GM19193 (cell line): ENCODE data around the gene SYT7.

Source experiments
- POLR2A ChIP-seq: IDR thresholded peaks from 4 replicates; pipeline ENCODE4 v1.6.1; 2011; ENCODE audit not compliant: insufficient read depth, insufficient read length; ENCODE audit errors: extremely low read depth

SYT7 gene

DNA sequence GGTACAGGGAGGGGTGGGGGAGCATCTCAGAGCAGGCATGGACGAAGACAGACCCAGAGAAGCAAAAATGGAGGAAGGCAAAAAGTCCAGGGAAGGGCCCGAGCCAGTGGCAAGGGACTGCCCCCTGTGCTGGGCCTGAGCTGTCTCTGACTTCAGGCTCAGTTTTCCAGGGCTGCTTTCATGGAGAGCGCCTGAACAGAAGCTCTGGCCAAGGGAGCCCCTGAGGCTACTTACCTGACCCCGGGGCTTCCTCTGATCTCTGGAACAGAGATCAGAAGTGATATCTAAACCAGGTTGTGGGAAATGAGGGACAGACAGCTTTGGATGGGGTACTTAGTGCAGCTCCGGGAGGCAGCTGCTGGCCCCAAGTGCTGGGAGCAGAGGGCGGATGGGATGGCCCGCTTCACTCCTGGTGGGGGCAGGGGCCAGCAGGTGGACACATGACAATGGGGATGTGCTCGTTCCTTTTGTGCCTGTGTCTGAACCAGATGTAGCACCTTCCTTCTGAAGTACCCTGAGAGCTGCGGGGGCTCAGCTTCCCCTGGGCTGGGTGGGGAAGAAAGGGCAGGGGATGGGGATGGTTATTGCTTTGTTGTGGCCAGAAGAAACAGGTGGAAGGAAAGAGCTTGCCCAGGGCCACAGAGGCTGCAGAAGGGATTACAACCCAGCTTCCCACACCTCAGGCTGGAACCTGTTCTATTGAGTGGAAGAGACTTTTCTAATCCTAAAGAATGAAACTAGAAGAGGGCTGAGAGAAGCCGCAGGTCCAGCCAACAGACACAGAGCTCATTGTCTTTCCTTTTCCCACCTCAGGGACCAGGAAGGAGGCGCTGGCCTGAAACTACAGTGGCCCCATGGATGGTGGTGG lies 66.6 kb downstream of the SYT7 start:
- TF ChIP-seq POLR2A: no peak

- TF ChIP-seq POLR2A: no peak
Observed at GRCh38 chr11:61513143-61513765, 67.6 kb downstream of the SYT7 start.

DNA sequence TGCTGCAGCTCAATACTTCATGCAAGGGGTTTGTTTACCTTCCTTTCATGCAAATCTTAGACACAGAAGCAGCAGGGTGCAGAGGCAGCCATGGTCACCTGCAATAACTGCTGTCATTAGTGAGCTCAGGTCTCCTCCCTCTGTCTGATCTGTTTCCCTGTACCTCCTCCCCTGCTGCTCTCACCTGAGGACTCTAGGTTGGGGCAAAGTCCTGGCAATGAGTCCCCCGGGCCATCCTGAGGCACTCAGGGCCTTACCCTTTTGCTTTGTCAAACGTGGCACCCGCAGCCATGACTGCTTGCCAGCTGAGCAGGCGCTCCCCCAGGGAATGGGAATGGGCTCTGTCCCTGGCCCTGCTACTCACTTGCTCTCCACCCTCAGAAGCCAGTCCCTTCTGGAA lies 68.4 kb downstream of the SYT7 start:
- no peak for TF ChIP-seq POLR2A

DNA sequence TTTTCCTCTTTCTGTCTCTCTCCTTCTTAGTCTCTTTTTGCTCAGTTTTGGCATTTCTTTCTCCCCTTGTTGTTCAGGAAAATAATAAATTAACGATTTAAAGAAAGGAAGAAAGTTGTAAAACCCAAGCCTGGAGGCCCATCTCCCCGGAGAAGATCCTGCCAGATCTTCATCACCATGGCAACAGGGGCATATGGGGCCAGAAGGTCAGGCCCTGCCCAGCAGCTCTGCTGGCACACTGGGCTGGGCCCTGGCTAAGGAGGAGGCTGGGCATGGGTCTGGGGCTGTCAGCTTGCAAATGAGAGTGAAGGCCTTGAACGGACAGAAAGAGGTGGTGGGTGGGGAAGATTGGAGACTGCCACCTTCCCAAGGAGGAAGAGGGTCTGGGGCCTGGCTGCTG lies 69.5 kb downstream of the SYT7 start:
- TF ChIP-seq POLR2A: no peak

DNA sequence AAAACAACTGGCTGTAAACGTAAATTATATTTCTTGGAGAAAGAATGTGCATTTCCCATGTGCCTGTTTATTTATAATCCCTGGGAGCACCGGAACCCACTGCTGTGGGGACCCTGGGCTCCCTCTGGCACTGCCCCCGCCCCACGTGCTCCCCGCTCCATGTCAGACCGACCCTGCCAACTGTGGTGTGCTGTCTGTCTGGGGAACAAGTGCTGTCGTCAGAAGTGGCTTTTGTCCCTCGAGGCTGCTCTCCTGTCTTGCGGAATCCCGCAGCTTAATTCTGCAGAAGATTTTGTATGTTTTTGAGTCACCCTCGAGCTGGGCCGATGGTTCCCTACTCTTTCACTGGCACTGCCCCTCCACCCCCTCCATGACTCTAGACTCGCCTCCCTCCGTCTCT lies 69.9 kb downstream of the SYT7 start:
- no peak for TF ChIP-seq POLR2A

- TF ChIP-seq POLR2A: no peak
Observed at GRCh38 chr11:61510166-61510919, 70.5 kb downstream of the SYT7 start.

DNA sequence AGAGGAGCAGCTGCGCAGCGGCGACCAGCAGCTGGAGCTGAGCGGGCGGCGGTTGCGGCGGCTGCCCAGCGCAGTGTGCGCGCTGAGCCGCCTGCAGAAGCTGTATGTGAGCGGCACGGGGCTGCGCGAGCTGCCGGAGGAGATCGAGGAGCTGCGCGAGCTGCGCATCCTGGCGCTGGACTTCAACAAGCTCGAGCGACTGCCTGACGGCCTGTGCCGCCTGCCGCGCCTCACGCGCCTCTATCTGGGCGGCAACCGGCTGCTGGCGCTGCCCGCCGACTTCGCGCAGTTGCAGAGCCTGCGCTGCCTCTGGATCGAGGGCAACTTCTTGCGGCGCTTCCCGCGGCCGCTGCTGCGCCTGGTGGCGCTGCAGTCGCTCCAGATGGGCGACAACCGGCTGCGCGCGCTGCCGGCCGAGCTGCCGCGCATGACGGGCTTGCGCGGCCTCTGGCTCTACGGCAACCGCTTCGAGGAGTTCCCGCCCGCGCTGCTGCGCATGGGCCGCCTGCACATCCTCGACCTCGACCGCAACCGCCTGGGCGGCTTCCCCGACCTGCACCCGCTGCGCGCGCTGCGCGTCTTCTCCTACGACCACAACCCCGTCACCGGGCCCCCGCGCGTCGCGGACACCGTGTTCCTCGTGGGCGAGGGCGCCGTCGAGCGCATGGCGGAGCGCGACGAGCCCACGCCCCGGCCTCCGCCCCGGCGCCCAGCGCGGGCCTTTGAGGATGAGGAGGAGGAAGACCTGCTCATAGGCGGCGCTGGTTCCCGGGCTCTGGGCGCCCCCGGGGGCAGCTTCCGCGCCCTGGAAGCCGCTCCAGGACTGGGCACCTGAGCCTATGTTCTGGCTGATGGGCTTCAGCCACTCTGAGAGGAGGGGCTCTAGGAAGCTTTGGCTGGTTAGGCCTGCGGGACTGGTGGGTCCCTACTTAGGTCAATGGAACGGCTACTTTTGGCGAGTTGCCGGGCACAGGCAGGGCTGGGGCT lies 71.5 kb downstream of the SYT7 start:
- no peak for TF ChIP-seq POLR2A

DNA sequence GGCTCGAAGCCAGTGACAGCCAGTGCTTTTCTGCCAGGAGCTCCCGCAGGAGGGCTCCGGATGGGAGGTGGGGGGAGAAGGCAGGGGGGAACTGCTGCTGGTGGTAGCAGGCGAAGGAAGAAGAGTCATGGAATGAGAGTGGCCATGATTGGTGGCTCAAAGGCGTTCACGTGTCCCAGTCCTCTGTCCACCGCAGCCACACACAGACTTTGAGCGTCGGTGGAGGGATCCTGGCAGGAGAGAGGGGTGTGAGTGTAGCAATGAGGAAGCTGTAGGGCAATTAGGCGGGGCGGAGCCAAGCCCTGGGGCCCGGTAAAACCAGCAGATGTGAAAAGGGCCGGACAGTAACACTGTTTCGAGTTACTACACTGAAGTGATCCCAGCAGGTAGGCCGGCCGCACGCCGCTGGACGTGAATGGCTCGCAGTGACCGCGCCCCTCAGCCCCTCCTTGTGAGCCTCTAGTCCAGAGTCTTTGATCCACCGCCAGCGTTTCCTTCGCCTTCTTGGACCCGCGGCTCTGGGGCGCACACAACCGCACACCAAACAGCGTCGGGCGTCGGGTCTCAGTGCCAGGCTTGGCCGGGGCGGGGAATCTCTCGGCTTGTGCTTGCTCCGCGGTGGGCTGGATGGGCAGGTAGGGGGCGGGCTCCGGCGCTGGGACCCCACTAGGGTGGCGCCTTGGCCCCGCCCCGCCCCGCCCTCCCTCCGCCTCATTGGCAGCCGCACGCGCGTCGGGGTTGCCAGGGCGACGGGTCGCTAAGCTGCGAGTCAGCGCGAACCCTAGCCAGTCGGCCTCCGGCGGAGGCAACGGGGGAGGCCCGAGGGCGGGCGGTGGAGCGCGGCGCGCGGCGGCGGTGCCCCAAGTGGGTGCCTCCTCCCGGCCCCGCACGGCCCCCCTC lies 72.7 kb downstream of the SYT7 start, which contains the start of gene LRRC10B:
Gene LRRC10B (plus strand): TSS at position 788 of the 900 bp plus-strand sequence. CDS start 250 bp downstream, outside the sequence.
- no peak for TF ChIP-seq POLR2A

DNA sequence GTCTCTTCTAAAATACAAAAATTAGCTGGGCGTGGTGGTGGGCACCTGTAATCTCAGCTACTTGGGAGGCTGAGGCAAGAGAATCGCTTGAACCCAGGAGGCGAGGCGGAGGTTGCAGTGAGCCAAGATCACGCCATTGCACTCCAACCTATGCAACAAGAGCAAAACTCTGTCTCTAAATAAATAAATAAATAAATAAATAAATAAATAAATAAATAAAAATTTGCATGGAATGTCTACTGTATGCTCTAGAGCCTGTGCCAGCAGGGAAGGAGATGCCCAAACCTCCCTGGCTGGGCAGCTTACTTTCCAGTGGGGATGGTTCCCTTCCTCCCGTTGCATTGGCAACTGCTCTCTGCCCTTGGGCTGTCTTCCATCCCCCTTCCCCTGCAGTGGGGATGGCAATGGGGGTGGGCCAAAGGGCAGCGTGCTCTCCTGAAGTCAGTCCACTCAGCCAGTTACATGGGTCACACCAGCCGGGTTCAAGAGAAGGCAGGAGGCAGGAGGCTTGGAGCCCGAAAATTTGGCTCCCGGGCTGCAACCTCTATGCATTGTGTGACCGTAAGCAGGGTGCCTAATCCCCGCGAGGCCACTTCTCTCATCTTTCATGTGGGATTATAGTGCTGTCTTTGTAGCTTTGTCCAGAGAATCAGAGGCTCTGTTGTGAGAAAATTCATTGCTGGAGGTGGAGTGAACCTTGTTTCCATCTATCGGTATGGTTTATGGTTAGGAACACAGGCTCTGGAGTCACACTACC lies 73.7 kb downstream of the SYT7 start:
- no peak for TF ChIP-seq POLR2A

DNA sequence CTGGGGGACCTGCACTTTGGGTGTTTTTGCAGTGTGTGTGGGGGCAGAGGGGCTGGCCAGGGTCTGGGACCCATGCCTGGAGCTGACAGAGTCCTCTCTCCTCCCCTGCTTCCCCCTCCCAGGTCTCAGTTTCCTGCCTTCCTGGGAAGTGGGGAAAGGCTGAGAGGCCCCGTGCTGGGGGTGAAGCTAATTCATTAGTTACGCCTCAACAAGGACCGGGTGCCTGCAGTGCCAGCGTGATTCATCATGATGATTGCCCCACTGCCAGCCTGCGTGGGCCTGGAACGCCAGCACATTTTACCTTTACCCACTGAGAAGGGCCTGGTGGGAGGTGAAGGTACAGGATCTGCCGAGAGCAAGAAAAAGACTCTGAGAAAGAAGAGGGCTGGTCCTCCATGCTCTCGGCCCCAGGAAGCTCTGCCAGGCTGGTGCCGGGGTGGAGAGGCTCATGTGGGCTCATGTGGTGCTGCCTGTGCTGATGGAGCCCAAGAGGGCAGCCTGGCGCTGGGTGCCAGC lies 75.2 kb downstream of the SYT7 start:
- no peak for TF ChIP-seq POLR2A

- TF ChIP-seq POLR2A: no peak
Observed at GRCh38 chr11:61505106-61505505, 75.8 kb downstream of the SYT7 start.

GRCh38 chr11:61503135-61503770 lies 77.6 kb downstream of the SYT7 start:
- TF ChIP-seq POLR2A: no peak
